GM18499 (cell line): ENCODE data around the gene SPATC1L.

Experiments used
- ATAC-seq: cut with Tn5 transposase; IDR thresholded peaks from one replicate; pipeline ENCODE4 v1.9.1; 2021; ENCODE audit warnings: moderate number of reproducible peaks; ENCODE audit not compliant: insufficient read depth, unreplicated experiment

Gene SPATC1L

DNA sequence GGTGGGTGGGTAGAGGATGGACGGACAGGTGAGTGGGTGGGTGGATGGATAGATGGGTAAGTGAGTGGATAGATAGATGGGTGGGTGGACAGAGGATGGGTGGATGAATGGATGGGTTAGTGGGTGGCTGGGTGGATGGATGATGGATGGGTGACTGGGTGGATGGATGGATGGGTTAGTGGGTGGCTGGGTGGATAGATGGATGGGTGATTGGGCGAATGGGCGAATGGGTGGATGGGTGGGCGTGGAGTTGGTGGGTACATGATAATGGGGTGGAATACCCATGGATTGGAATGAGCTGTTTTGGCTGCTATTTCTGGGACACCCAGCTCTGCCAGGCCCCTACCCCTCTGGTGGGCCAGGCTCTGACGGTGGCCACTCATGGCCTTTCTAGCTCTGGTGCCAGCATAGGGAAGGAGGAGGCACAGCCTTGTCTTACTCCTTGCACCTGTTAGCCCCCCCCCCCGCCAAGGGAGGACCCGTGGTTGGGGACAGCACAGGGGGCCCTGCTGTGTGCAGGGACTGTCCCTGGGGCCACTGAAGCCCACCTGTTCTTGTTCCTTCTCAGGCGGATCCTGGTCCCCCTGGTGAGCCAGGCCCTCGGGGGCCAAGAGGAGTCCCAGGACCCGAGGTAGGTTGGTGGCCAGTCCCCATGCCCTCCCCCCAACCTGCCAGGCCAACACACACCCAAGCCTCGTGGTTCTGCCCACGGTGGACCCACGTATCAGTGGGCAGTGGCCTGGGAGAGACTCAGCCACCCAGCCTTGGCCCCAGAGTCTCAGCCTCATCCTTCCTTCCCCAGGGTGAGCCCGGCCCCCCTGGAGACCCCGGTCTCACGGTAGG lies 60.0 kb downstream of the SPATC1L start:
- no peak for ATAC-seq

DNA sequence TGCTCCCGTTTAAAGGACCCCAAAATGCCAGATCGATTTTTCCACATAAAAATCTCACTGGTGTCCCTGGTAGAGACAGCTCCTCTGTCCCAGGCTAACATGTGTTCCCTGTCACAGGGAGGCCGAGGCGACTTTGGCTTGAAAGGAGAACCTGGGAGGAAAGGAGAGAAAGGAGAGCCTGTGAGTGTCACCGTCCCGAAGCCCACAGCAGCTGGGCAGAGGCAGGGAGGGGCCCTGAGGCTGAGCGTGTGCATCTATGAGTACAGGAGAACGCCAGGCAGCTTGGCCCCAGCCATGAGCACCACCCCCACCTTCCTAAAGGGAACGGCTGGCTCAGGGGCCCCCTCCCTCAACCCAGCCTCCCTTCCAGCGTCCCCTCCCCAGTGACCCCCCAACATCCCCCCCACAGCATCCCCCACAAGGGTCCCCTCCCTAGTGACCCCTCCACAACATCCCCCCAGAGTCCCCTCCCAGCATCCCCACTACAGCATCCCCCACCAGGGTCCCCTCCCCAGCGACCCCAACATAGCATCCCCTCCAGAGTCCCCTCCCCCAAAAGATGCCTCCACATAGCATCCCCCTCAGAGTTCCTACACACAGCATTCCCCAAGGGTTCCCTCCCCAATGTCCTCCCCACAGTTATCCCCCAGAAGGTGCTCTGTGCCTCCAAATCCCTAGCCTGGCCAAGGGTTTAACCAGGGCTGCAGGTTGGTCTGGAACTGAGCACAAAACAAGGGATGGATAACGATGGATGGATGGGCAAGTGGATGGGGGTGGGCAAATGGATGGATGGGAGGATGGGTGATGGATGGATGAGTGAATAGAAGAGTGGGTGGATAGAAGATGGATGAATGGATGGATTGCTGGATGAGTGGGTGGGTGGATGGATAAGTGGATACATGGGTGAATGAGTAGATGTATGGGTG lies 61.2 kb downstream of the SPATC1L start:
- no peak for ATAC-seq

DNA sequence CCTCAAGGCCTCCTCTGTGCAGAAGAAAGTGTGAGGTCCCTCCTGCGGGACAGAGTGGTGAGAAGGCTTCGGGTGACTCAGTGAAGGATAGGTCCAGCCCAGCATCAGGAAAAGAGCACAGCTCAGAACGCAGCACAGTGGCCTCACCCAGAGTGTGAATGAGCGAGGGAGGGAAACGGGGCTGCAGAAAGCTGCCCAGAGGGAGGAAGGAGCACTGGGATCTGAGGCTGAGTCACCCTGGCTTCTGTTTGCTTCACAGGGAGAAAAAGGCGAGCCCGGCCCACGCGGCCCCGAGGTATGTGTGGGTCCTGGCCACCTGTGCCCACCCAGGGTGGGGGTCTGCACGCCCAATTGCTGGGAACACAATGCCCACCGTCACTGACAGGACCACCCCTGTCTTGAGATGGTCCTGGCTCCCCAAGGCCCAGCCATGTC lies 62.0 kb downstream of the SPATC1L start:
- no peak for ATAC-seq

DNA sequence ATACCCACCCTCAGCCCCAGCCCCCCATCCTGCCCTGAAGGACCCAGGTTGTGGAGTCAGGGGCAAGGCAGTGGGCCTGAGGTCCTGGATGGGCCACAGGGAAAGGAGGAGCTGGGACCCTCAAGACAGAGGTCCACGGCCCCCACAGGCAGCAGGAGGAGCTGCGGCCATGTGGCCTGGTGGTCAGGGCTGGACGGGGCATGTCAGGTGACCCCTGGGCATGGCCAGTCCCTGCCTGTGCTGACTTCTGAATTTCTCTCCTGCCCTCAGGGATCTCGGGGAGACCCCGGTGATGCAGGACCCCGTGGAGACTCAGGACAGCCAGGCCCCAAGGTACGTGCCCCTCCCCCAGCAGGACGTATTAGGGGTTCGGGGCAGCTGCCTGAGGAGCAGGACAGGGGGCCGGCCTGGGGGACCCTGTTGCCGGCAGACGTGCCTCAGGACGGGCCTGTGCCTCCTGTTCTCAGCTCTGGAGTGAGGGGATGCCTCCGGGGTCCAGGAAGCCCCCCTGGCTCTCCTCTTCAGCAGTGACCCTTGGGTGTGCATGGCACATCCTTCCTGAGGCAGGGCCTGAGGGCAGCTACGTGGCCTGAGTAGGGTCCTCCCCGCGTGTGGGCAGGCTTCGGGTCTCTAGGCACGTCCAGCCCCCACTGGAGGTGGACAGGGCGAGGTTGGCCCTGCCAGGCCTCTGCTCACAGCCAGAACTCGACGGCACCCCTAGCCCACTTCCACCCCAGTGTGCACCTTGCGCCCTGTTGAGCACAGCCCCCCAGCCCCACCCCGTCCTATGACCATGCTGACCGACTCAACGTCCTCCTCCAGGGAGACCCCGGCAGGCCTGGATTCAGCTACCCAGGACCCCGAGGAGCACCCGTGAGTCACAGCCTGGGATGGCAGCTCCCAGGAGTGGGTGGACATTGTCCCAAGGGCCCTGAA lies 62.7 kb downstream of the SPATC1L start:
- ATAC-seq: no peak

DNA sequence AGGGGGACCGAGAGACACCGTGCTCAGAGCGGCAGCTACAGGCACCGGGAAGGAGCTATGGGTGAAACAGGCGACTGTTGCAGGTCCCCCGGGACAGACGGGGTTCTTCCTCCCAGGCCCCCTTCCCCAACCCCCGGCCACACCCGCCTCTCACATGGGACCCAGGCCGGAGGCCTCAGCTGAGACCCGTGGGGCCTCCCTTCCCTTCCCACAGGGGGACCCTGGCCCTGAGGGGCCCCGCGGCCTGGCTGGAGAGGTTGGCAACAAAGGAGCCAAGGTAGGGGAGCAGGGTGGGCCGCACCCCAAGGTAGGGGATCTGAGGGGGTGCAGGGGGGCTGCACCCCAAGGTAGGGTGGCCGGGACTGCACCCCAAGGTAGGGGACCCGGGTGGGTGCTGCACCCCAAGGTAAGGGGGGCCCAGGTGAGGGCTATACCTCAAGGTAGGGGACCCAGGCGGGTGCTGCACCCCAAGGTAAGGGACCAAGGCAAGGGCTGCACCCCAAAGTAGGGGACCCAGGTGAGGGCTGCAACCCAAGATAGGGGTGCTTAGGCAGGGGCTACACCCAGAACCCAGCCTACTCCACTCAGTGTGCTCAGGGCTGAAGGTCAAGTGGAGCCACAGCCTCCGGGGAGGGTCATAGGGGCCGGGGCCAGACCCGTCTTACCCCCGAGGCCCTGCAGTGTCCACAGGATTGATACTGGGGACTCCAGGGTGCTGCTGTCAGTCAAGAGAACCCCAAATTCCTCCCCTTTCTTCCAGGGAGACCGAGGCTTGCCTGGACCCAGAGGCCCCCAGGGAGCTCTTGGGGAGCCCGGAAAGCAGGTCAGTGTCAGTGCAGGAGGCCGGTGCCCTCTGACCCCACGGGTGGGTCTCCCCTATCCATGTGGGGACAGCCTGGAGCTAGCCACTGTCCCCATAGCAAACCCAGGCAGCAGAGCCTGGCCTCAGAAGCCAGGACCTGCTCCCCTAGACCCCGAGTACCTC lies 63.7 kb downstream of the SPATC1L start:
- ATAC-seq: no peak

DNA sequence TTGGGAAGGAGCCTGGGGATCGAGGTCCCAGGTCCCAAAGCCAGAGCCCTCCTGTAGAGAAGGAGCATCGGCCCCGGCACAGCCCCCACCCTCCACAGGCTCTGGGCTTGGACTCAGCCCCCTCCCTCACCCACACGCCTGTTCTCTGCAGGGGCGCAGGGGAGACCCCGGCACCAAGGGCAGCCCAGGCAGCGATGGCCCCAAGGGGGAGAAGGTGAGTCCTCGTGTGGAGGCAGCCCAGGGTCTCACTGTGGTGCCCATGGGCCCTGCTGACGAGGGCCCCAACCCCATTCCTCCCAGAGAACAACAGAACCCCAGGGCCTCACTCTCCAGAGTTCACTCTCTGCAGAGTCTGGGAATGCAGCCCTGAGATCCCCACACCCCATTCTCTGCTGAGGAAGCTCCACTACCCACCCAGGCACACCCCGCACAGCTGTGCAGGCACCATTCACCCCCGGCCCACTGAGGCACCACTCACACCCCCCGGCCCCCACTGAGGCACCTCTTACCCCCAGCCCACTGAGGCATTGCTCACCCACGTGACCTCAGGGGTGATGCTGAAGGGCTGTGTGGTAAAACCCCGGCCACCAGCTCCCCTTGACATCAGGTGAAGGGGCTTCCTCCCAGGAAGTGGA lies 64.5 kb downstream of the SPATC1L start:
- no peak for ATAC-seq

DNA sequence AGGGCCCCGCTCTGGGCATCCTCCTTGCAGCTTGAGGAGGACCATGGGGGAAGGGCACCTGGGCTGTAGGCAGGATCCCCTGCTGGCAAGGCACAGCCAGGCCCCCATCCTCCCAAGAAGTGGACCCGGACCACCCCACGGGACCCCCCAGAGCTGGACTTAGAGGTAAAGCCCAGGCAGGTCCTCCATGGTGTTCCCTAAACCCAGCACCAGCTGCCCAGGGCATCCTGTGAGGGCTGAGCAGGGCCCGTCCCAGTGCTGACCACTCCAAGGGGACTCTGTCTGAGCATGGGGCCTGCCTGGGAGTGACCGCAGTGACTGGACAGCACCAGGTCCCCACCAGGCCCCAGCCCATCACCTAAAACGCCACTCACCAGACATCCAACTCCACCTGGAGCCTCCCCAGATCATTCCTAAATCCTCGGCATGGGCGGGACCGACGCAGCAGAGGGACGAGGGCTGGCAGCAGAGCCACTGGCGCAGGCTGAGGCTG lies 65.1 kb downstream of the SPATC1L start:
- ATAC-seq: no peak

DNA sequence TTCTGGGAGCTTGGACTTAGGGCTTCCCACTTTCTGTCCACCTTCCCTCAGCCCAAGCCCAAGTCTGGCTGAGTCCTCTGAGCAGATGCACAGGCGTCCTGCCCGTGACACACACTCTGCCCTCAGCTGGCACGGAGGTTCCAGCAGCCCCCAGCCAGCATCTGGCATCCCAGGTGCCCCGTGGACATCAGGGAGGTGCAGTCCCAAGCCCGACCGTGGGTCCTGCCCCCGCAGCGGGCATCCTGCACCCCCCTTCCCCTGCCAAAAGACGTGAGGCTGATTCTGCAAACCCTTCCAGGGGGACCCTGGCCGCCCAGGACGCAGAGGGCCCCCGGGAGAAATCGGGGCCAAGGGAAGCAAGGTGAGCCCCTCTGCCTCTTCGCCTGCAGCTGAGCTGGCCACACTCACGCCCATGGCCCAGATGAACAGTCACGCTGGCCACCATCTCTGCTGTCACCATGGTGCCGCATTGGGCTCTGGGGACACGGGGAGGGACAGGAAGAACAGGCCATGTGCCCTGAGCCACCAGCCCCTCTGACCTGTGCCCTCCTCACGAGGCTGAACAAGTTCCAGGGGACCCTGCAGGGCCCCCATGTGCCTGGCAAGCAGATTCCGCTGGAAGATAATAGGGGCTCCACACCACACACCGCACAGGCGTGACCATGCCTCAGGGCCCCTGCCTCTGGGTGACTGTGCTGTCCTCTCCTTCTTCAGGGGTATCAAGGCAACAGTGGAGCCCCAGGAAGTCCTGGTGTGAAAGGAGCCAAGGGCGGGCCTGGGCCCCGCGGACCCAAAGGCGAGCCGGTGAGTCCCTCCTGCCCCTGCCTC lies 65.7 kb downstream of the SPATC1L start:
- ATAC-seq: no peak

DNA sequence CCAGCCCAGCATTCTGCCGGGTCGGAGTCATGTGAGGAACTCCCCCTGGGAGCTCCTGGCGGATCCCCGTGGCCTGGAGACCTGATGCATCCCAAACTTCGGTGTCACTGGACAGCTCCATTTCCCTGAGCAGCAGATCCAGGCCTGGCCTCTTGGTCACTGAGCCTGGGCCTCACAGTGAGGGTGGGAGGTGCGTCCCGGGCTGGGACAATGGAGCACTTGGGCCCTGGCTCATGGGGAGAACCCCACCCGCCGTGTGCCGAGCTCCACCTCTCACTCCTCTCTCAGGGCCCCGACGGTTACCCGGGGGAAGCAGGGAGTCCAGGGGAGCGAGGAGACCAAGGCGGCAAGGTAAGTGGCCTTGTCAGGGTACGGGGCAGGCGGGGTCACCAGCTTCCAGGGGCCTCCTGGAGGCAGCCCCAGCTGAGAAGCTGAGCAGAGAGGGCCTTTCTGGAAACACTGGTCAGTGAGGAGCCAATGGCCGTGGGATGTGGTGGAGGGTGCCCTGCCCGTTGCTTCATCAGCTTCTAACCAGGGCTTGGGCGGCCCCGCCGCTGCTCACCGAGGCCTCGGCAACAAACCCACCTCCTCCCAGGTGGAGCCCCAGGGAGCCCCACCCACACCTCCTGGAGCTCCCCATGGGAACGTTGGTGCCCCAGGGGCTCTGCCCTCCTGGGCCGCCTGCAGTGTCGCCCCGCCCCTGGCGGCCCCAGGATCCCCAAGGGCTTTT lies 66.5 kb downstream of the SPATC1L start:
- ATAC-seq: no peak

DNA sequence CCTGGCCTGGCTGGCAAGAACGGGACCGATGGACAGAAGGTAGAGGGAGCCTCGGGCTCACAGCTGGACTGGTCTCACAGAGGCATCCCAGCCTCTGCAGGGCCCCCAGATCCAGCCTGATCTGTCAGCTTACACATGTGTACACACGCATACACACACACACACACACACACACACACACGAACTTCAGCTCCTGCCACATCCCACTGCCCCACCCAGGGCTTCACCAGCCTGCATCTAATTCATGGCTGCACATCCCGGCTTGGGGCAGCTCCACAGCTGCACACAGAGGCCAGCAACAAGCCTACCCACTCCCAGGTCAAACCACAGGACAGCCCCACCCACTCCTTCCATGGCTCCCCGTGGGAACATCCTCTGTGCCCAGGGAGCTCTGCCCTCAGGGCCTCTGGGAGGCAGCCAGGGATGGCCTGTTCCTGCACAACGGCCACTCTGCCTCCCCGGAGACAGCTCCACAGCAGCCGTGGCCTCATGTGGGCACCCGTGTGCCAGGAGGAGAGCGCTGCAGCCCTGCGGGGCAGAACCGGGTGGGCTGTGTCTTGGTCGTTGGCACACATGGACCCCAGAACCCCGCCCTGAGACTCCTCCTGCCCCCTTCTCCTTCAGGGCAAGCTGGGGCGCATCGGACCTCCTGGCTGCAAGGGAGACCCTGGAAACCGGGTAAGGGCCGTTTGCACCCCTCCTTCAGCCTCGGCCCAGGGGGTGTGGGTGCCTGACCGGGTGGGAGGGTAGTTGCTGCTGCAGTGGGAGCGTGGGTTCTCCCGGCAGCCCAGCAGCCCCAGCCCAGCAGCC lies 67.3 kb downstream of the SPATC1L start:
- no peak for ATAC-seq

DNA sequence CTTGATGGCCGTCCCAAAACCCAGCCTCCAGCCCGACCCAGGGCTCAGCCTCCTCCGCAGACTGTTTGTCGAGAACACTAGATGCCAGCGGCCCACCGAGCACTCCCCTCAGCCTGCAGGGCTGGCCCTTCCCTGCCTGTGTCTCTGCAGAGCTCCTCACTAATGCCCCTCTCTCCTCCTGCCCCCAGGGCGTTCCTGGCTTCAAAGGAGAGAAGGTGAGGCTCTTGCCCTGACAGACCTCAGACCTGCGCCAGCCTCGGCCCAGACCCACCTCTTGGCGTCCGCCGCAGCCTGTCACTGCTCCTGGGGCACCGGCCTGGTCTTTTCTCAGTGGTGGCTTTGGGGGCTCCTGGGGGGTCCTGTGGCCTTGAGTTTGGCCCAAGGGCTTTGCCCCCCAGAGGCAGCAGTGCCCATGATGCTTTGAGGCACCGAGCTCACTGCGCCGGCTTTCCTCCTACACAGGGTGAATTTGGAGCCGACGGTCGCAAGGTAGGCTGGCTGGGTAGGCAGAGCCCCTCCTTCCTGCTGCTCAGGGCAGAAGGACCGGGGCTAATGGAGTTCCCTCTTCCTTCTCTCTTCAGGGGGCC lies 68.0 kb downstream of the SPATC1L start:
- no peak for ATAC-seq

DNA sequence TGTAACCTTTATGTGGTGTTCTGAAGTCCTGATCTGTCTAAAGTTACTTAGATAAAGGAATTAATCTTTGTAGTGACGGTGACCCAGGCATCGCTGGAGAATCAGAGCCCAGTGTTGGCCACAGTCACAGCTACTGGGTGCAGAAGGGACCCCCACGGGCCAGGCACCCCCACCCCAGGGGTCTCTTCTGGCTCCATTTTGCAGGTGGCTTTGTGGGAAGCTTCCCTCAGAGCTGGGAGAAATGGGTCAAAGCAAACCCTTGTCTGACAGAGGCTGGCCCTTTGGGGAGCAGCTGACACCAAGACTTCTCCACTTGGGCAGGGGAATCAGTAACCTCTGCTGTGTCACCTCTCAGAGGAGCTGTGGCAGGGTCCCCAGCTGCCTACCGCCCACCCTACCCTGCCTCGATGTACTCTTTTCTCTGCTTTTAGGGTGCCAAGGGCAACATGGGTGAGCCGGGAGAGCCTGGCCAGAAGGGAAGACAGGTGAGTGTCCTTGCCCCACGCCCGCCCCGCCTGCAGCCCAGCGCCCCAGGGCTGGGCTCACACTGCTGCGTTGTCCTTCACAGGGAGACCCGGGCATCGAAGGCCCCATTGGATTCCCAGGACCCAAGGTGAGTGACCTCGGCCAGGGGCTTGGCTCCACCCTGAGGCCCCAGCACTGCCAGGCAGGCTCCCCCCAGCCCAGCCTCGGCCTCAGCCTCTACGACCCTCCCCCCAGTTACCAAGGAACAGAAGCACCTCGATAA lies 68.6 kb downstream of the SPATC1L start:
- ATAC-seq: no peak

DNA sequence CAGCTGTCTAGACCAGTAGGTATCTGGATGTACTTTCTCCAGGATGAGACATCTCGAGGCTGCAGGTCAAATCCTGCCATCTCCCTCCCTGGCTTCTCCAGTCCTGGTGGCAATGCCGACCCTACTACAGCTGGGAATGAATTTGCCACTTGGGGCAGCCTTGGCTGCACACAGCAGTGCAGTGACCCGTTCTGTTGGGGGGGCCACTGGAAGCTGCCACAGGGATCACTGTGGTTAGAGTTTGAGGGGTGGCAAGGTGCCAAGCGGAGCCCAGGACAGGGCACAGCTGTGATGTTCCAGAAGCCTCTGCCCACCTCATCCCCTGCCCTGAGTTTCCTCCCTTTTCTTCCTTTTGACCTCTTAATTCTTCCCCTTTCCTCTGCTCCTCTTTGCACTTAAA lies 69.3 kb downstream of the SPATC1L start:
- ATAC-seq: no peak

DNA sequence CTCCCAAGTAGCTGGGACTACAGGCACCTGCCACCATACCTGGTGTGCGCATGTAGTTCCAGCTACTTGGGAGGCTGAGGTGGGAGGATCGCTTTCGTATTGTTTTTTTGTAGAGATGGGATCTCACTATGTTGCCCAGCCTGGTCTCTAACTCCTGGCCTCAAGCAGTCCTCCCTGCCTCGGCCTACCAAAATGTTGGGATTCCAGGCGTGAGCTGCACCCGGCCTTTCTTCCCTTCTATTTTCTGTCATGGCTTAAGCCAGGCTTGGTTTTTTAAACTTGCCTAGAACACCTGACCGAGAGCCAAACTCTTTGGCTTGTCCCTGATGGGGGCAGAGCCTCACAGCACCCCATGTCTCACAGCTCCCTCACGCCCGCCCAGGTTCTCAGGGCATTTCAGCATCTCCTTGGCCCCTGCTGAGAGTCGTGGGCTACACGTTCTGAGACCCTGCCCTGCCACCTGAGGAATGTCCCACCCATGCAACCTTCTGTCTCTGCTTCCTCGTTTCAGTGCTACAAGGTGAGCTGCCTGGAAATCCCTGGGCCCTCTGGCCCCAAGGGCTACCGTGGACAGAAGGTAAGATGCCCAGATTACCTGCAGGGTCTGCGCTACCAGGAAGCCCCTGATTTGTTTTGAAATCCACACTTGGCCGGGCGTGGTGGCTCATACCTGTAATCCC lies 70.6 kb downstream of the SPATC1L start:
- no peak for ATAC-seq
